Measurements from ENCODE around the gene WDR72. TPM values are rescaled to one million over a fixed set of nuclear protein-coding genes. Genes with fewer than 3 reads are reported as not detected.

The WDR72 gene
- total RNA-seq, 3 donors from 2014 or later (not counting 1 experiment from before 2014, with no cell fraction given): 1.6 TPM; not detected in 2

DNA sequence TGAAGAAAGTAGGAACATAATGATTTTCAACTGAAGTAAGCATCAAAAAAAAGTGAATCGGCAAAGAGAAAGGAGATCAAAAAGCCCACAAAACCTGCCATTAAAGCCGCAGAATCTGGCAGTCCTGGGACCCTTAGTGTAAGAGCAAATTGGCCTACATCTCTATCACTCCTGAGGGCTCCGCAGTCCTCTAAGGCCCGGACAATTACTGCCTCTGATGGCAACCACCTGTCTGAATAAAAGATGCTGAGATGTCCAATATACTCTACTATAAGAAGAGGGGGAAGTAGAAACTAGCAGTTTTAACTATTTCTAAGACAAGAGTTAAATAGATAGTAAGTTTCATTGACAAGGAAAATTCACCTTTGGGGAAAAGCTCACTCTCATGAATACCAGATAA lies 20.3 kb downstream of the WDR72 start:
- intact Hi-C loops (cut with micrococcal nuclease): no loop called here
- H3K36me3 Mint-ChIP-seq: no peaks in the 10 kb centered on the region

DNA sequence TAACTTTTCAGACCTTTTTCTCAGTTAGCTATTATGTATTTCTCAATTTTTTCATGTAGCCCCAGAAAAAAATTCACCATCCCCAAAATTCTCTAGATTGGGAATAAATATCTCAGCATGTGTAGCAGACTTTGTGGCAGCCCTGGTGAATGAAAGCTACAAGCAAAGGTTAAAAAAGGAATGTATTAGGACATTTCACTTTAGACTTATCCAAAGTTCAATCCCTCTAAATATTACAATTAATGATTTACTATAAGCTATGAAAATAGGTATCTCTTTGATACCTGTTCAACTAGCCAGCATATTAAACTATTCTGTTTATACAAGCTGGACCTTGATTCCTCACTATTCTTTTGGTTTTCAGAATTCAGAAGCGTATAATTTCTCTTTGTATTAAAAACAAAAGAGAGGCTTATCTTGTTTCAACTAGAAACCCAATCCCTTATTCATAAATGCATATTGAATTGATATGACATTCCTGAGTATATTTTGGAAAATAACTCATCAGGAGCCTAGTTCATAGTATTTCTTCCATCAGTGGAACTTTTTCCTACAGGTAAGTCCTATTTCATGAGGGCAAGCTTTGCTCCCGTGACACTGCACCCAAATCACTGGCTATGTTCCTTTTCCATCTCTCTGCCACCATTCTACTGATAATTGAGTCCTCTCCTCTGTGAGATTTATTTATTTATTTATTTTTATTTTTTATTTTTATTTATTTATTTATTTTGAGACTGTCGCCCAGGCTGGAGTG lies 38.0 kb downstream of the WDR72 start:
- 100% methylated on average over 2 of the region's 3 CpGs for WGBS (ENCODE audit: insufficient coverage)
- H3K27ac ChIP-seq (ENCODE audit: low read length): no peak overlapping the region
- no peaks in the 10 kb centered on the region for H3K27me3 ChIP-seq (ENCODE audit: control insufficient read depth, insufficient read depth, low read length)
- DNase-seq (no peak), ATAC-seq (no peak)
- H3K36me3 ChIP-seq (ENCODE audit: control insufficient read depth, insufficient read depth, low read length): no peaks in the 10 kb centered on the region
- no peaks in the 10 kb centered on the region for H3K9me3 ChIP-seq (ENCODE audit: control insufficient read depth, insufficient read depth, low read length)
- H3K9me3 Mint-ChIP-seq: peaks cover 2 to 3% of the 10 kb centered on the region in 2 donors
- TF ChIP-seq, protein P1, sequence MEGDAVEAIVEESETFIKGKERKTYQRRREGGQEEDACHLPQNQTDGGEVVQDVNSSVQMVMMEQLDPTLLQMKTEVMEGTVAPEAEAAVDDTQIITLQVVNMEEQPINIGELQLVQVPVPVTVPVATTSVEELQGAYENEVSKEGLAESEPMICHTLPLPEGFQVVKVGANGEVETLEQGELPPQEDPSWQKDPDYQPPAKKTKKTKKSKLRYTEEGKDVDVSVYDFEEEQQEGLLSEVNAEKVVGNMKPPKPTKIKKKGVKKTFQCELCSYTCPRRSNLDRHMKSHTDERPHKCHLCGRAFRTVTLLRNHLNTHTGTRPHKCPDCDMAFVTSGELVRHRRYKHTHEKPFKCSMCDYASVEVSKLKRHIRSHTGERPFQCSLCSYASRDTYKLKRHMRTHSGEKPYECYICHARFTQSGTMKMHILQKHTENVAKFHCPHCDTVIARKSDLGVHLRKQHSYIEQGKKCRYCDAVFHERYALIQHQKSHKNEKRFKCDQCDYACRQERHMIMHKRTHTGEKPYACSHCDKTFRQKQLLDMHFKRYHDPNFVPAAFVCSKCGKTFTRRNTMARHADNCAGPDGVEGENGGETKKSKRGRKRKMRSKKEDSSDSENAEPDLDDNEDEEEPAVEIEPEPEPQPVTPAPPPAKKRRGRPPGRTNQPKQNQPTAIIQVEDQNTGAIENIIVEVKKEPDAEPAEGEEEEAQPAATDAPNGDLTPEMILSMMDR (IDR thresholded peaks at IDR 0.05): no peak
- no peaks in the 10 kb centered on the region for H3K27me3 Mint-ChIP-seq (ENCODE audit: low read depth in 2 of 2)
- intact Hi-C loops (cut with micrococcal nuclease): no loop called here
- no peaks in the 10 kb centered on the region for H3K36me3 Mint-ChIP-seq
- H3K4me3 ChIP-seq (ENCODE audit: low read length): no peak overlapping the region
- H3K27ac Mint-ChIP-seq: no peak overlapping the region
- no peak overlapping the region for H3K4me3 Mint-ChIP-seq
- H3K4me1 Mint-ChIP-seq: no peaks in the 10 kb centered on the region
- H3K4me1 ChIP-seq (ENCODE audit: control insufficient read depth, insufficient read depth, low read length): no peaks in the 10 kb centered on the region

More for the DNA sequence above, 20.3 kb downstream of the WDR72 start:
- no peaks in the 10 kb centered on the region for H3K27me3 ChIP-seq (ENCODE audit: control insufficient read depth, insufficient read depth, low read length)
- 60% methylated on average over 2 of the region's 4 CpGs for WGBS (ENCODE audit: insufficient coverage)
- no peaks in the 10 kb centered on the region for H3K36me3 ChIP-seq (ENCODE audit: control insufficient read depth, insufficient read depth, low read length)
- Mint-ChIP-seq H3K4me1 (no peaks in the 10 kb centered on the region), H3K27ac (no peak overlapping the region), H3K4me3 (no peak overlapping the region), H3K27me3 (ENCODE audit: low read depth in 2 of 2) (no peaks in the 10 kb centered on the region), H3K9me3 (peaks cover 2 to 4% of the 10 kb centered on the region in 2 donors)
- no peaks in the 10 kb centered on the region for H3K4me1 ChIP-seq (ENCODE audit: control insufficient read depth, insufficient read depth, low read length)
- no peaks in the 10 kb centered on the region for H3K9me3 ChIP-seq (ENCODE audit: control insufficient read depth, insufficient read depth, low read length)
- ATAC-seq (no peak), DNase-seq (no peak)
- H3K27ac ChIP-seq (ENCODE audit: low read length): no peak overlapping the region
- TF ChIP-seq, protein P1 (IDR thresholded peaks at IDR 0.05): no peak
- H3K4me3 ChIP-seq (ENCODE audit: low read length): no peak overlapping the region

DNA sequence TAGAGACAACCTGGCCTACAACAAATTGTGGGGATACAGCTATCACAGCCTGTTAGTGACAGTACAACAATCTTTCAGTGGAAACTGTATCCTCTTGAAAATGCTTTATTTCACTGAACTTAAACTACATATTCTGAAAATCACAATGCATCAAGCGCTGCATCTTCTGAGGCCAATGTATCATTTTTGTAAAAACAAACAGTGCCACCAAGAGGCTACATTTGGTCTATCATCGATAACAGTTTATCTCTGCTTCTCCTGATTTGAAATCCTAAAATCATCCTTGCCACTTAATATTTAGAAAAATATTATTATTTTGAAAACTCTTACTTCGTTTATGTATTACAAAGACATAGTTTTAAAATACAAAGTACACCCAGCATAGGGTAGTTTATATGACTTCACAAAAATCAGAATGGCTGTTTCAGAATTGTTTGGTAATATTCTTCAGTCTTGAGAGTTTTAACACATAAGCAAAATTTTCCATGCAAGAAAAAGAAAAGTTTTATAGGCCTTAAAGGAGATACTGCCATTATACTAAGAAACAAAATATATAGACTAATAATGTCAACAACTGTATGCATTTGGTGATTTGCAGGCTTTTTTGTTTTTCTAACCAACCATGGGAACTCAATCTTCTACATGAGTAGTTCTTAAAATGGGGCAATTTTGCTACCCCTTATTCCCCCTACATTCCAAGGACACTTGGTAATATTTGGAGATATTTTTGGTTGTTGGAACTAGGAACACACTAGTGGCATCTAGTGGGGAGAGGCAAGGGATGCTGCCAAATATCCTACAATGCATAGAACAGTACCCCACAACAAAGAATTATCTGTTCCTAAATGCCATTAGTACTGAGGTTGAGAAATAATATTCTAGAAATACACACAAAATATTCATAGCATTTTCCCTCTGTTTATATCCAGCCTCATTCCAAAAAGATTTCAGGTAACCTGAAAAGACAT lies 42.3 kb downstream of the WDR72 start:
- no peak overlapping the region for H3K27ac Mint-ChIP-seq
- H3K36me3 Mint-ChIP-seq: no peaks in the 10 kb centered on the region
- intact Hi-C loops (cut with micrococcal nuclease): no loop called here
- Histone ChIP-seq H3K4me1 (ENCODE audit: control insufficient read depth, insufficient read depth, low read length) (no peaks in the 10 kb centered on the region), H3K27ac (ENCODE audit: low read length) (no peak overlapping the region), H3K36me3 (ENCODE audit: control insufficient read depth, insufficient read depth, low read length) (no peaks in the 10 kb centered on the region), H3K27me3 (ENCODE audit: control insufficient read depth, insufficient read depth, low read length) (no peaks in the 10 kb centered on the region), H3K4me3 (ENCODE audit: low read length) (no peak overlapping the region), H3K9me3 (ENCODE audit: control insufficient read depth, insufficient read depth, low read length) (no peaks in the 10 kb centered on the region)
- TF ChIP-seq, protein P1 (IDR thresholded peaks at IDR 0.05): no peak
- H3K4me1 Mint-ChIP-seq: no peaks in the 10 kb centered on the region
- no peak for DNase-seq
- H3K4me3 Mint-ChIP-seq: no peak overlapping the region
- no peaks in the 10 kb centered on the region for H3K27me3 Mint-ChIP-seq (ENCODE audit: low read depth in 2 of 2)
- ATAC-seq: no peak
- H3K9me3 Mint-ChIP-seq: no peaks in the 10 kb centered on the region
- 30% methylated on average over 1 of the region's 3 CpGs for WGBS (ENCODE audit: insufficient coverage)

Data from natural killer cell (primary cell).